ENCODE measurements around the gene CRK. TPM values are rescaled to one million over a fixed set of nuclear protein-coding genes. Genes with fewer than 3 reads are reported as not detected.

Gene CRK
- total and polyA plus RNA-seq, 9 donors, result 34.0 to 56.1 (median 43.6) TPM

- H3K4me3 ChIP-seq (ENCODE audit: low read length), result peak overlapping the region; percentile 53
- peak overlapping the region; percentile 96 for H3K27ac ChIP-seq (ENCODE audit: low read length)
- peak; percentile 94 for DNase-seq
- WGBS (ENCODE audit: insufficient coverage), result 2% methylated on average over 59 of the region's 72 CpGs
- no peaks in the 10 kb centered on the region for H3K27me3 ChIP-seq (ENCODE audit: control insufficient read depth, insufficient read depth, low read length)
- peaks cover 74% of the 10 kb centered on the region for H3K4me1 ChIP-seq (ENCODE audit: control insufficient read depth, insufficient read depth, low read length)
- H3K36me3 ChIP-seq (ENCODE audit: control insufficient read depth, insufficient read depth, low read length), result peaks cover 8% of the 10 kb centered on the region
- H3K9me3 ChIP-seq (replicated peaks; ENCODE audit: control insufficient read depth, low read depth, low read length), result no peaks in the 10 kb centered on the region
Measured at GRCh38 chr17:1487939-1488825, 32.1 kb upstream of the CRK start.

DNA sequence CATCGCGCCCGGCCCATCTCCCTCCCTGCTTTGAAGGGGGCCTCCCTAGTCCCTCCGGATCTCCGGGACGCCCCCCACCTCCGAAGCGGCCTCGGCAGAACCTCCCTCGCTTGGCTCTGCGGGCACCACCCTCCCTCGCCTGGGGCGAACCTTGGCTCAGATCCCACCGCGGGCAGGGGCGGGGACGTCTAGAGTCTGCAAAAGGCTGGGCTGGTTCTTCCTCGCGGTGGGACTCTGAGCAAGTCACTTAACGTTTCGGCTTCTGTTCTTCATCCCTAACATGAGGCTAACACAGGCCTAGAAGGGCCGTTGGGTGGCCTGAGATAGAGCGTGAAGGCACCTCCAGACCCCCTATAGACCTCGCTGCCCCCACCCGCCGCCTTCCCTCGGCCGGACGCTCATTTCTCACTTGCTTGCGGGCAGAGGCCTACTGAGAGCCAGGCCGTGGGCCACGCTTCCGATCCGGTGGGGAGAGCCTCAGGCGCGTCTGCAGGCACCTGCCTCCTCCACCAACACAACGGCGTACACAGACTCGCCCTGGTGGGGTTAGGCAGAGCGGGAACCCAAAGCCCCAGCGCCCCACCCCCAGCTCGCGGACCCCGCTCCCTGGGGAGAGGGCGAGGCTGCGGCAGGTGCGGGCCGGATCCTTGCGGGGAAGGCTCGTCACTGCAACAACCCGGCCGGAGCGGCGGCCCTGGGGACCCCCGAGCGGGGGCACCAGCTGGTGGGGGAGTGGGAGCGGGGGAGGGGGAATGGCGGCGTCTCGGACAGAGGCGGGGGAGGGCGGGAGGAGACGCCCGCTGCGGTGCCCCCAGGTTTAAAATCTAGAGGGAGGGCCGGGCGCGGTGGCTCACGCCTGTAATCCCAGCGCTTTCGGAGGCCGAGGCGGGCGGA is 31.0 kb upstream of the CRK start:
- DNase-seq, result peak; percentile 76
- Histone ChIP-seq H3K9me3 (replicated peaks; ENCODE audit: control insufficient read depth, low read depth, low read length) (no peaks in the 10 kb centered on the region), H3K36me3 (ENCODE audit: control insufficient read depth, insufficient read depth, low read length) (peaks cover 16% of the 10 kb centered on the region), H3K27me3 (ENCODE audit: control insufficient read depth, insufficient read depth, low read length) (no peaks in the 10 kb centered on the region), H3K4me1 (ENCODE audit: control insufficient read depth, insufficient read depth, low read length) (peaks cover 62% of the 10 kb centered on the region), H3K4me3 (ENCODE audit: low read length) (peak overlapping the region; percentile 53), H3K27ac (ENCODE audit: low read length) (peak overlapping the region; percentile 96)
- 12% methylated on average over 40 of the region's 74 CpGs for WGBS (ENCODE audit: insufficient coverage)

DNA sequence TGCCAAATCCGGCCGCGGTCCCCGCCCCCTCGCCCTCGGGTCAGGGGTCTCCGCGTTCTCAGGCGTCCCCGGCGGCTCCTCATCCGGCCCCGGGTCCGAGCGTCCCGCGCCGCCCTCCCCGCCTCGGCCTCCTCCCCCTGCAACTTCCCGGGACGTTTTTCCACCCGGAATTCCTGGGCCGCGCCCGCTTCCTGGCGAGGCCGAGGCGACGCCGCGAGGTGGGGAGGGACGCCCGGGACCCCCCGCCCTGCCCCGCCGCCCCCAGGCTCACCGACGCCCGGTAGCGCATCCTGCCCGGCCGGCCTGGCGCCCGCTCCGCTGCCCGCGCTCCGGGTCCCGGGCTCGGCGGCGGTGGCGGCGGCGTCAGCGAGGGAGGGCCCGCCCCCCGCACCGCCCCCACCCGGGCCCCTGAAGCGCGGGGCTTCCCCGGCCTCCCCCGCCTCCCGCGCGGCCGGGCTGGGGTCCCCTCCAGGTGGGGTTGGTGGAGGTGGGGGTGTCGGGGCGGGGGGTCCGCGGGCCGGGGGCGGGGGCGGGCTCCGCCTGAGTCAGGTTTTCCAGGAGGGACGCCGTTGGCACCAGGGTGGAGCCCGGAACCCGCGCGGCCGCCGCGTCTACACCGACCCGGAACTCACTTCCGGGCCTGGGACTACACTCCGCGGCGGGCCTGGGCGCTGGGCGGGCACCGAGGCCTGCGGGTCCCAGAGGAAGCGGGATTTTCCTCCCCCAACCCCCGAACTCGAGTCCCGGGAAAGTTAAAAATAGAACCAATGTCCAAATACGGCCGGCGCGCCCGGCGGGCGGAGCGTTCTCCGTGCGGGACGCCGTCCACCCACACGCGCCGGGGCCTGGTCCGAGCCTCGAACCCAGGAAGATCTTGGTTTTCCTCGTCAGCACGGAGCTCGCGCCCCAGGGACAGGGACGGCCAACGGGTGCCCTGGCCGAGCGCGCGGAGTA is 29.7 kb upstream of the CRK start:
- Histone ChIP-seq H3K27me3 (ENCODE audit: control insufficient read depth, insufficient read depth, low read length) (no peaks in the 10 kb centered on the region), H3K4me3 (ENCODE audit: low read length) (peak overlapping the region; percentile 61), H3K36me3 (ENCODE audit: control insufficient read depth, insufficient read depth, low read length) (peaks cover 29% of the 10 kb centered on the region), H3K27ac (ENCODE audit: low read length) (peak overlapping the region; percentile 96), H3K9me3 (replicated peaks; ENCODE audit: control insufficient read depth, low read depth, low read length) (no peaks in the 10 kb centered on the region), H3K4me1 (ENCODE audit: control insufficient read depth, insufficient read depth, low read length) (peaks cover 57% of the 10 kb centered on the region)
- WGBS (ENCODE audit: insufficient coverage), result 1% methylated on average over 86 of the region's 127 CpGs
- peak; percentile 82 for DNase-seq

GRCh38 chr17:1484676-1485422 is 28.8 kb upstream of the CRK start:
- Histone ChIP-seq H3K27me3 (ENCODE audit: control insufficient read depth, insufficient read depth, low read length) (no peaks in the 10 kb centered on the region), H3K36me3 (ENCODE audit: control insufficient read depth, insufficient read depth, low read length) (peaks cover 34% of the 10 kb centered on the region), H3K27ac (ENCODE audit: low read length) (peak overlapping the region; percentile 90), H3K9me3 (replicated peaks; ENCODE audit: control insufficient read depth, low read depth, low read length) (no peaks in the 10 kb centered on the region), H3K4me1 (ENCODE audit: control insufficient read depth, insufficient read depth, low read length) (peaks cover 49% of the 10 kb centered on the region), H3K4me3 (ENCODE audit: low read length) (peak overlapping the region; percentile 56)
- DNase-seq, result peak; percentile 65
- WGBS (ENCODE audit: insufficient coverage), result 1% methylated on average over 10 of the region's 19 CpGs

DNA sequence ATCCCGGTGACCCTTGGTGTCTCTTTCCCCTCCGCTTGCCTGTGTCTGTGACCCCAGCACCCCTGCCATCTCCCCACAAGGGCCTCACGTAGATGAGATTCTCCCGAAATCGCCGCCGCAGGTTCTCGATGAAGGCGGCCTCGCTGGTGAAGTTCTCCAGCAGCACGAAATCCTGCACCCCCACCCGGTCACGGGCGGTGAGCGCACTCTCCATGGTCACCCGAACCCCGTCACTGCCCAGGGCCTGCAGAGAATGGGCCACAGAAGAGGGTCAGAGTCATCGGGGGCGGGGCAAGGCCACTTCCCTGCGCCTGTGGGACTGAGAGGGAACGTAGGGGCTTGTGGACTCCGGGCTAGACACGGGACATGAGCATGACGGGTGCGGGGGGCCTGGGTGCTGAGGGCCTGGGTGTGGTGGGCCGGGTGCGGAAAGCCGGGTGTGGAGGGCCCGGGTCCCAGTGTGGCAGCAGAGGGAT is 28.1 kb upstream of the CRK start:
- peaks cover 42% of the 10 kb centered on the region for H3K4me1 ChIP-seq (ENCODE audit: control insufficient read depth, insufficient read depth, low read length)
- H3K27ac ChIP-seq (ENCODE audit: low read length), result peak overlapping the region; percentile 62
- H3K27me3 ChIP-seq (ENCODE audit: control insufficient read depth, insufficient read depth, low read length), result no peaks in the 10 kb centered on the region
- no peaks in the 10 kb centered on the region for H3K9me3 ChIP-seq (replicated peaks; ENCODE audit: control insufficient read depth, low read depth, low read length)
- H3K36me3 ChIP-seq (ENCODE audit: control insufficient read depth, insufficient read depth, low read length), result peaks cover 36% of the 10 kb centered on the region
- 90% methylated on average over 29 of the region's 29 CpGs for WGBS (ENCODE audit: insufficient coverage)
- DNase-seq, result no peak
- no peak overlapping the region for H3K4me3 ChIP-seq (ENCODE audit: low read length)

DNA sequence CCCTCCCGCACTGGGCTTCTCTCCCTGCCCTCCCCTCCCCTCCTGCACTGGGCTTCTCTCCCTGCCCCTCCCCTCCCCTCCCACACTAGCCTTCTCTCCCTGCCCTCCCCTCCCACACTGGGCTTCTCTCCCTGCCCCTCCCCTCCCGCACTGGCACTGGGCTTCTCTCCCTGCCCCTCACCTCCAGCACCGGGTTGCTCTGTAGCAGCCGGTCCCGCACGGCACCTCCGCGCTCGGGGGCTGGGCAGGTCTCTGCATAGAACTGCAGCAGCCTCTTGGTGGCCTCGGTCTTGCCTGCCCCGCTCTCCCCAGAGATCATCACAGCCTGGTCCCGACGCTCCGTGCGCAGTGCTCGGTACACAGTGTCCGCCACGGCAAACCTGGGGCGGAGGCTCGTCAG is 26.6 kb upstream of the CRK start:
- Histone ChIP-seq H3K36me3 (ENCODE audit: control insufficient read depth, insufficient read depth, low read length) (peaks cover 50% of the 10 kb centered on the region), H3K4me1 (ENCODE audit: control insufficient read depth, insufficient read depth, low read length) (peaks cover 30% of the 10 kb centered on the region), H3K27ac (ENCODE audit: low read length) (no peak overlapping the region), H3K4me3 (ENCODE audit: low read length) (no peak overlapping the region), H3K9me3 (replicated peaks; ENCODE audit: control insufficient read depth, low read depth, low read length) (no peaks in the 10 kb centered on the region), H3K27me3 (ENCODE audit: control insufficient read depth, insufficient read depth, low read length) (no peaks in the 10 kb centered on the region)
- DNase-seq, result no peak
- WGBS (ENCODE audit: insufficient coverage), result 78% methylated on average over 19 of the region's 20 CpGs

GRCh38 chr17:1481736-1482135 is 25.7 kb upstream of the CRK start:
- no peak overlapping the region for H3K27ac ChIP-seq (ENCODE audit: low read length)
- 78% methylated on average over 8 of the region's 11 CpGs for WGBS (ENCODE audit: insufficient coverage)
- DNase-seq, result no peak
- H3K9me3 ChIP-seq (replicated peaks; ENCODE audit: control insufficient read depth, low read depth, low read length), result no peaks in the 10 kb centered on the region
- H3K27me3 ChIP-seq (ENCODE audit: control insufficient read depth, insufficient read depth, low read length), result no peaks in the 10 kb centered on the region
- H3K4me1 ChIP-seq (ENCODE audit: control insufficient read depth, insufficient read depth, low read length), result peaks cover 21% of the 10 kb centered on the region
- peaks cover 59% of the 10 kb centered on the region for H3K36me3 ChIP-seq (ENCODE audit: control insufficient read depth, insufficient read depth, low read length)
- H3K4me3 ChIP-seq (ENCODE audit: low read length), result no peak overlapping the region

DNA sequence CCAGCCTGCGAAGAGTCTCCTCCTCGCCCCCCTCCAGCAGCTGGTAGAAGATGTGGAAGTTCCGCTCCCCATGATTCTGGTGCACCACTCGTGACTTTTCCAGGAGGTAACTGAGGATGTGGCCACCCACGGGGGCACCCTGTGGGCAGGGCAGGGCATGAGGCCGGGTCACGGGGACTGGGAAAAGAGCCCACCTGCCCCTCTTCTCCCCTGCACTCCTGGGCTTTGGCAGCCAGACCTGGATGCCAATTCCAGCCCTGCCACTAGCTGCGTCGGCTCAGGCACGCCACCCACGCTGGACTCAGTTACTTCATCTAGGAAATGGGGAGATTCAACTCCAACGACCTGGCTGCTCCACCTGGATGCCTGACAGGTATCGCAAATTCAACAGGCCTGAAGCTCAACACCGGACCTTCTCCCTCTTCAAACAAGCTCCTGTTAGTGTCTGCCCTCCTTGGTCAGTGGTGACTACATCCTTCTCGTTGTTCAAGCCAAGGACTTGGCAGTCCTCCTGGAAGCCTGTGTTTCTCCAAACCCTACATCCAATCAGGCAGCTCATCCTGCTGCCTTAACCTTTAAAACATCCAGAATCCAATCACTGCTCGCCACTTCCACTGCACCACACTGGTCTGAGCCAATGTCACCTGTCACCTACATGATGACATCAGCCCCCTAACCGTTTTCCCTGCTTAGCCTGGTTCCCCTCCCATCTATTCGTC is 24.9 kb upstream of the CRK start:
- H3K27ac ChIP-seq (ENCODE audit: low read length), result no peak overlapping the region
- H3K4me1 ChIP-seq (ENCODE audit: control insufficient read depth, insufficient read depth, low read length), result peaks cover 13% of the 10 kb centered on the region
- 86% methylated on average over 16 of the region's 18 CpGs for WGBS (ENCODE audit: insufficient coverage)
- H3K36me3 ChIP-seq (ENCODE audit: control insufficient read depth, insufficient read depth, low read length), result peaks cover 65% of the 10 kb centered on the region
- no peak overlapping the region for H3K4me3 ChIP-seq (ENCODE audit: low read length)
- no peak for DNase-seq
- H3K27me3 ChIP-seq (ENCODE audit: control insufficient read depth, insufficient read depth, low read length), result no peaks in the 10 kb centered on the region
- no peaks in the 10 kb centered on the region for H3K9me3 ChIP-seq (replicated peaks; ENCODE audit: control insufficient read depth, low read depth, low read length)
